Mesenchymal stem cell (in vitro differentiated cells and primary cell): ENCODE results near the gene SIGLEC10.

Experiments
- DNase-seq: peaks from one replicate; pipeline ENCODE4 v3.0.0-alpha.2; 2013
- H2AFZ ChIP-seq: one replicate; pipeline ENCODE4 v1.6.1; 2013; ENCODE audit warnings: low read depth, mild to moderate bottlenecking, control low read depth, inconsistent platforms, low read length, moderate library complexity
- H2AK5ac ChIP-seq: 2 replicates; pipeline ENCODE4 v1.6.1; 2013; ENCODE audit warnings: low read length, moderate library complexity, mild to moderate bottlenecking, inconsistent platforms; ENCODE audit not compliant: severe bottlenecking
- H2BK120ac ChIP-seq: one replicate; pipeline ENCODE4 v1.6.1; 2013; ENCODE audit warnings: low read depth, mild to moderate bottlenecking, inconsistent platforms, low read length, moderate library complexity
- H2BK12ac ChIP-seq, 2 experiments: one replicate each; pipeline ENCODE4 v1.6.1; 2013; ENCODE audit warnings: inconsistent platforms in 2 of 2, low read length in 2 of 2, mild to moderate bottlenecking in 2 of 2, moderate library complexity in 2 of 2, control low read depth in 1 of 2
- H2BK15ac ChIP-seq: one replicate; pipeline ENCODE4 v1.6.1; 2013; ENCODE audit warnings: mild to moderate bottlenecking, low read depth, inconsistent platforms; ENCODE audit not compliant: poor library complexity, severe bottlenecking
- H2BK5ac ChIP-seq: 2 replicates; pipeline ENCODE4 v1.6.1; 2013; ENCODE audit warnings: low read depth, mild to moderate bottlenecking, low read length, control low read depth, inconsistent platforms; ENCODE audit not compliant: poor library complexity, severe bottlenecking
- H3K14ac ChIP-seq, 2 experiments: one replicate each; pipeline ENCODE4 v1.6.1; 2013; ENCODE audit warnings: inconsistent platforms in 2 of 2, low read length in 2 of 2, control low read depth in 1 of 2, mild to moderate bottlenecking in 1 of 2, moderate library complexity in 1 of 2
- H3K18ac ChIP-seq, 2 experiments: one replicate each; pipeline ENCODE4 v1.6.1; 2013; ENCODE audit warnings: inconsistent platforms in 2 of 2, low read length in 2 of 2, control low read depth in 1 of 2, low read depth in 1 of 2, mild to moderate bottlenecking in 1 of 2
- H3K23ac ChIP-seq, 2 experiments: one replicate each; pipeline ENCODE4 v1.6.1; 2013; ENCODE audit warnings: inconsistent platforms in 2 of 2, low read length in 2 of 2, mild to moderate bottlenecking in 2 of 2, moderate library complexity in 2 of 2, control low read depth in 1 of 2
- H3K27ac ChIP-seq: 2 replicates; pipeline ENCODE4 v1.5.1; 2013; ENCODE audit warnings: mild to moderate bottlenecking, moderate library complexity, low read length, control low read depth, inconsistent platforms; ENCODE audit not compliant: poor library complexity, severe bottlenecking
- H3K27me3 ChIP-seq, 2 experiments: 2 replicates each; pipeline versions ENCODE4 v1.6.1 to v1.7.0; 2013; ENCODE audit warnings: low read length in 2 of 2, mild to moderate bottlenecking in 2 of 2, moderate library complexity in 2 of 2, control low read depth in 1 of 2, inconsistent platforms in 1 of 2; ENCODE audit not compliant: control insufficient read depth in 1 of 2, insufficient read depth in 1 of 2
- H3K36me3 ChIP-seq, 2 experiments: 2 replicates each; pipeline versions ENCODE4 v1.6.1 to v1.7.0; 2013; ENCODE audit warnings: low read length in 2 of 2, control low read depth in 1 of 2, inconsistent platforms in 1 of 2, low read depth in 1 of 2, mild to moderate bottlenecking in 1 of 2; ENCODE audit not compliant: insufficient read depth in 2 of 2, control insufficient read depth in 1 of 2
- H3K4ac ChIP-seq, 2 experiments: one replicate each; pipeline ENCODE4 v1.6.1; 2013; ENCODE audit warnings: inconsistent platforms in 2 of 2, low read length in 2 of 2, mild to moderate bottlenecking in 2 of 2, moderate library complexity in 2 of 2, control low read depth in 1 of 2, low read depth in 1 of 2
- H3K4me1 ChIP-seq: 2 replicates; pipeline ENCODE4 v1.6.1; 2013; ENCODE audit warnings: low read depth, low read length, control low read depth; ENCODE audit not compliant: control insufficient read depth, insufficient read depth
- H3K4me2 ChIP-seq: 2 replicates; pipeline ENCODE4 v1.6.1; 2013; ENCODE audit warnings: low read length, mild to moderate bottlenecking, inconsistent platforms; ENCODE audit not compliant: poor library complexity, severe bottlenecking
- H3K4me3 ChIP-seq, 2 experiments: 2 replicates each; pipeline versions ENCODE4 v1.5.1 to v1.7.0; 2013; ENCODE audit warnings: low read length in 2 of 2, mild to moderate bottlenecking in 2 of 2, control low read depth in 1 of 2, low read depth in 1 of 2; ENCODE audit not compliant: insufficient read depth in 1 of 2
- H3K79me1 ChIP-seq: replicated peaks from 2 replicates; pipeline ENCODE4 v1.6.1; 2013; ENCODE audit warnings: mild to moderate bottlenecking, control low read depth, low read length, inconsistent platforms; ENCODE audit not compliant: poor library complexity, severe bottlenecking
- H3K9ac ChIP-seq: 2 replicates; pipeline ENCODE4 v1.7.0; 2013; ENCODE audit warnings: mild to moderate bottlenecking, low read length, moderate library complexity
- H3K9me3 ChIP-seq: 2 replicates; pipeline ENCODE4 v1.7.0; 2013; ENCODE audit warnings: mild to moderate bottlenecking, low read length; ENCODE audit not compliant: control insufficient read depth
- H4K8ac ChIP-seq: one replicate; pipeline ENCODE4 v1.6.1; 2013; ENCODE audit warnings: inconsistent platforms, mild to moderate bottlenecking, low read length, moderate library complexity
- H4K91ac ChIP-seq: one replicate; pipeline ENCODE4 v1.6.1; 2013; ENCODE audit warnings: mild to moderate bottlenecking, low read length, inconsistent platforms
- WGBS: methylation state at CpG from one replicate; pipeline ENCODE4 v1.1.7; 2013; ENCODE audit warnings: mixed read lengths; 5-methylcytosine and 5-hydroxymethylcytosine counted together

Gene SIGLEC10

GRCh38 chr19:51458051-51458645 is 40.7 kb upstream of the SIGLEC10 start, which contains the start of gene SIGLEC8:
Gene SIGLEC8 (minus strand): TSS chr19:51458454. CDS start chr19:51458387, 67 bp downstream.
- no peak within 1 kb of the TSS for H2BK15ac ChIP-seq
- H2BK5ac ChIP-seq, result no peak within 1 kb of the TSS
- H2BK12ac ChIP-seq, result no peak within 1 kb of the TSS
- H3K4me2 ChIP-seq, result no peak within 1 kb of the TSS
- H3K4ac ChIP-seq, result no peak within 1 kb of the TSS
- H4K91ac ChIP-seq, result no peak within 1 kb of the TSS
- no peak within 1 kb of the TSS for H2AK5ac ChIP-seq
- H3K9me3 ChIP-seq, result no peaks in the 10 kb centered on the region
- H2AFZ ChIP-seq, result no peak within 1 kb of the TSS
- H3K4me3 ChIP-seq, result no peak within 1 kb of the TSS
- no peak within 1 kb of the TSS for H3K23ac ChIP-seq
- H4K8ac ChIP-seq, result peak within 1 kb of the TSS; percentile 16
- no peak within 1 kb of the TSS for H3K27ac ChIP-seq
- no peaks in the 10 kb centered on the region for H3K4me1 ChIP-seq
- H3K9ac ChIP-seq, result no peak within 1 kb of the TSS
- H3K27me3 ChIP-seq, result peaks cover 0 to 51% of the 10 kb centered on the region in 2 experiments
- H3K36me3 ChIP-seq, result no peaks in the 10 kb centered on the region
- H3K79me1 ChIP-seq, result no peaks in the 10 kb centered on the region
- H2BK120ac ChIP-seq, result no peak within 1 kb of the TSS
- H3K18ac ChIP-seq, result no peak within 1 kb of the TSS
- WGBS, result 70% methylated on average over 8 of the region's 10 CpGs
- H3K14ac ChIP-seq, result no peak within 1 kb of the TSS
- no peak for DNase-seq

- no peak overlapping the region for H3K4me2 ChIP-seq
- H2AFZ ChIP-seq, result no peak overlapping the region
- no peaks in the 10 kb centered on the region for H3K9me3 ChIP-seq
- H3K4me3 ChIP-seq, result no peak overlapping the region
- H3K27me3 ChIP-seq, result peaks cover 0 to 45% of the 10 kb centered on the region in 2 experiments
- no peaks in the 10 kb centered on the region for H3K36me3 ChIP-seq
- no peak overlapping the region for H2BK120ac ChIP-seq
- H2BK15ac ChIP-seq, result no peak overlapping the region
- no peak overlapping the region for H3K27ac ChIP-seq
- WGBS, result 78% methylated on average over 11 of the region's 11 CpGs
- no peaks in the 10 kb centered on the region for H3K4me1 ChIP-seq
- no peak for DNase-seq
- H4K8ac ChIP-seq, result no peak overlapping the region
- H3K9ac ChIP-seq, result no peak overlapping the region
- no peak overlapping the region for H2BK5ac ChIP-seq
- no peak overlapping the region for H3K14ac ChIP-seq
- no peaks in the 10 kb centered on the region for H3K79me1 ChIP-seq
- no peak overlapping the region for H4K91ac ChIP-seq
- no peak overlapping the region for H2BK12ac ChIP-seq
- no peak overlapping the region for H2AK5ac ChIP-seq
- H3K18ac ChIP-seq, result no peak overlapping the region
- H3K23ac ChIP-seq, result no peak overlapping the region
- no peak overlapping the region for H3K4ac ChIP-seq
Measured at GRCh38 chr19:51457351-51458013, 40.0 kb upstream of the SIGLEC10 start.

- H2BK5ac ChIP-seq, result no peak overlapping the region
- H3K79me1 ChIP-seq, result no peaks in the 10 kb centered on the region
- H3K18ac ChIP-seq, result no peak overlapping the region
- no peak overlapping the region for H3K4me3 ChIP-seq
- H3K9me3 ChIP-seq, result no peaks in the 10 kb centered on the region
- peaks cover 0 to 39% of the 10 kb centered on the region in 2 experiments for H3K27me3 ChIP-seq
- no peak overlapping the region for H2BK12ac ChIP-seq
- H2AFZ ChIP-seq, result no peak overlapping the region
- H2BK15ac ChIP-seq, result no peak overlapping the region
- no peak for DNase-seq
- WGBS, result 66% methylated on average over 11 of the region's 11 CpGs
- H3K14ac ChIP-seq, result no peak overlapping the region
- no peak overlapping the region for H4K91ac ChIP-seq
- no peaks in the 10 kb centered on the region for H3K4me1 ChIP-seq
- H3K36me3 ChIP-seq, result no peaks in the 10 kb centered on the region
- no peak overlapping the region for H3K27ac ChIP-seq
- H2BK120ac ChIP-seq, result no peak overlapping the region
- H2AK5ac ChIP-seq, result no peak overlapping the region
- no peak overlapping the region for H3K9ac ChIP-seq
- H3K4ac ChIP-seq, result no peak overlapping the region
- no peak overlapping the region for H3K4me2 ChIP-seq
- no peak overlapping the region for H3K23ac ChIP-seq
- H4K8ac ChIP-seq, result no peak overlapping the region
Measured at GRCh38 chr19:51456541-51457290, 39.3 kb upstream of the SIGLEC10 start.

GRCh38 chr19:51450730-51451307 is 33.4 kb upstream of the SIGLEC10 start:
- H2BK5ac ChIP-seq, result no peak overlapping the region
- no peak for DNase-seq
- H2AFZ ChIP-seq, result no peak overlapping the region
- H4K91ac ChIP-seq, result no peak overlapping the region
- H3K27ac ChIP-seq, result no peak overlapping the region
- H2AK5ac ChIP-seq, result no peak overlapping the region
- no peaks in the 10 kb centered on the region for H3K79me1 ChIP-seq
- no peak overlapping the region for H2BK12ac ChIP-seq
- H3K9me3 ChIP-seq, result no peaks in the 10 kb centered on the region
- H4K8ac ChIP-seq, result no peak overlapping the region
- no peak overlapping the region for H3K23ac ChIP-seq
- H3K4ac ChIP-seq, result no peak overlapping the region
- no peak overlapping the region for H3K4me2 ChIP-seq
- no peak overlapping the region for H2BK15ac ChIP-seq
- H3K36me3 ChIP-seq, result no peaks in the 10 kb centered on the region
- H3K27me3 ChIP-seq, result peaks cover 0 to 11% of the 10 kb centered on the region in 2 experiments
- no peak overlapping the region for H3K18ac ChIP-seq
- H3K4me3 ChIP-seq, result no peak overlapping the region
- no peak overlapping the region for H2BK120ac ChIP-seq
- H3K4me1 ChIP-seq, result no peaks in the 10 kb centered on the region
- H3K14ac ChIP-seq, result no peak overlapping the region
- no peak overlapping the region for H3K9ac ChIP-seq
- WGBS, result 71% methylated on average over 4 of the region's 5 CpGs
